ENCODE measurements around the gene ADAMTS13. TPM values are rescaled to one million over a fixed set of nuclear protein-coding genes. Genes with fewer than 3 reads are reported as not detected.
"Not testable (repeated sequence)": the region's sequence is repeated elsewhere in the genome, so short reads cannot be mapped to it uniquely, and the experiment has no call there.

ADAMTS13 gene
- total RNA-seq, 1 donor from 2014 or later: 1.2 TPM

GRCh38 chr9:133383438-133383837 is 38.7 kb upstream of the ADAMTS13 start:
- no peak overlapping the region for H3K4me3 Mint-ChIP-seq
- no peaks in the 10 kb centered on the region for H3K36me3 Mint-ChIP-seq (ENCODE audit: low read depth)
- no peak for DNase-seq (ENCODE audit: low spot score)
- no peak overlapping the region for H3K27ac Mint-ChIP-seq
- no peaks in the 10 kb centered on the region for H3K27me3 Mint-ChIP-seq (ENCODE audit: insufficient read depth)
- H3K9me3 Mint-ChIP-seq: no peaks in the 10 kb centered on the region
- intact Hi-C loops (cut with micrococcal nuclease): no loop called here
- H3K4me1 Mint-ChIP-seq (ENCODE audit: low read depth): no peaks in the 10 kb centered on the region

DNA sequence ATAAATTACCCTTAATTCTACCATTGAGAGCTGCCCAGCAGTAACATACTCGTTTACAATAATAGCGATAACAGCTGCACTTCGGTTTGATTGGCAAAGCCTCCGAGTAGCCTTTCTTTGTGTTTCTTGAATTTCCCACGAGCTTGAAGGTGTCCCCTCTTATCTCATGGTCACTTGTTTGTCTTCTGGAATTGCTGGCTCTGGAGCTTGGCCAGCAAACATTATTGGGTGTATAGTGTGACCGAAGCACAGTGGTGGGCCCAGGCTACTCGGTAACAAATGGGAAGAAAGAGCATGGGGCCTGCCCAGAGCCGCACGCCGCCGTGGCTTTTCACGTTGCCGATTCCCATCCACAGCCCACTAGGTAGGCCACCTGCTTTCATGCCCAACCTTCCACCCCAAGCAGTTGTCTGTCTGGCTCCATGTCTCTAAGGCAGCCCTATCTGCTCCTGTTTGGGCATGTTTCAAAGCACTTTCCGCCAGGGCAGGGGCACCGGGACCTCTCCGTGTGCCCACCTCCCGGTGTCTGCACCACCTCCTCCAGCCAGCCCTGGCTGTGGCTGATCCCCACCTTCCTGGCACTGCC is 37.3 kb upstream of the ADAMTS13 start:
- intact Hi-C loops (cut with micrococcal nuclease): no loop called here
- H3K9me3 Mint-ChIP-seq: no peaks in the 10 kb centered on the region
- no peaks in the 10 kb centered on the region for H3K36me3 Mint-ChIP-seq (ENCODE audit: low read depth)
- no peaks in the 10 kb centered on the region for H3K4me1 Mint-ChIP-seq (ENCODE audit: low read depth)
- no peak overlapping the region for H3K4me3 Mint-ChIP-seq
- DNase-seq (ENCODE audit: low spot score): no peak
- H3K27me3 Mint-ChIP-seq (ENCODE audit: insufficient read depth): no peaks in the 10 kb centered on the region
- H3K27ac Mint-ChIP-seq: no peak overlapping the region

GRCh38 chr9:133385452-133385851 is 36.7 kb upstream of the ADAMTS13 start:
- H3K4me1 Mint-ChIP-seq (ENCODE audit: low read depth): no peaks in the 10 kb centered on the region
- no peak overlapping the region for H3K4me3 Mint-ChIP-seq
- no peaks in the 10 kb centered on the region for H3K36me3 Mint-ChIP-seq (ENCODE audit: low read depth)
- H3K9me3 Mint-ChIP-seq: no peaks in the 10 kb centered on the region
- intact Hi-C loops (cut with micrococcal nuclease): no loop called here
- no peak overlapping the region for H3K27ac Mint-ChIP-seq
- no peaks in the 10 kb centered on the region for H3K27me3 Mint-ChIP-seq (ENCODE audit: insufficient read depth)
- DNase-seq (ENCODE audit: low spot score): no peak

DNA sequence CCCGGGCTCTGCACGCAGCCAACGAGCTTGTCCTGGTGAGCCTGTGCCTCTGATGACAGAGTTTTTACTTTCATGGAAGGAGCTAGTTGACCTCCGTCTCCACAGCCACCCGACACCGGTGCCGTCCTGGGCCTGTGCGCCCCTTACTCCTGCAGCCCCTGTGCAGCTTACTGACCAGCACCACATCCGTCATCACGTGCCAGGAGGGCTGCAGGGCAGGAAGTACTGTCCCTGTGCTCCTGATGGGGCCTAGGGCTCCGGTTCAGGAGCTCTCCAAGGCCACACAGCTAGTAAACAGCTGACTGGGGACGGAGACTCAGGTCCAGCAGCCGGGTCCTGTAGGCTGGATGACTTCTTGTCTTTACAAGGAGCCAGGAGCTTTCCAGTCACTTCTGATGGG is 35.8 kb upstream of the ADAMTS13 start:
- DNase-seq (ENCODE audit: low spot score): no peak
- Mint-ChIP-seq H3K27me3 (ENCODE audit: insufficient read depth) (no peaks in the 10 kb centered on the region), H3K36me3 (ENCODE audit: low read depth) (no peaks in the 10 kb centered on the region), H3K4me3 (no peak overlapping the region), H3K27ac (no peak overlapping the region), H3K9me3 (no peaks in the 10 kb centered on the region), H3K4me1 (ENCODE audit: low read depth) (no peaks in the 10 kb centered on the region)
- intact Hi-C loops (cut with micrococcal nuclease): no loop called here

DNA sequence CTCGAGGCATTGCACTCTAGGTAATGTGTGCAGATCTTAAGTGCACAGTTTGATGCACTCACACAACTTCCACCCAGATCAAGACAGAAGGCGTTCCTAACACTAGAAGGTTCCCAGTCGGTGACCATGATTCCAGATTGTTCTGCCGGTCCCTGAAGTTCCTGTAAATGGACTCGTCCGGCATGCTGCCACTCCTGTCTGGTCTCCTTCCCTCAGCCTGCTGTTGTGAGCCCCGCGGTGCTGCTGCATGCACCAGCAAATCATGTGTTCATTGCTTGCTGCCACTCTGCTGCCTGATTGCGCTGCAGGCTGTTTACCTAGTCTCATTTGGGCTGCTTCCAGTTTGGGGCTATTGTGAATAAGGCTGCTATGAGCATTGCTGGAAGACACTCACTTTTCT is 34.5 kb upstream of the ADAMTS13 start:
- Mint-ChIP-seq H3K27ac (no peak overlapping the region), H3K36me3 (ENCODE audit: low read depth) (no peaks in the 10 kb centered on the region), H3K9me3 (no peaks in the 10 kb centered on the region), H3K4me3 (no peak overlapping the region), H3K27me3 (ENCODE audit: insufficient read depth) (no peaks in the 10 kb centered on the region), H3K4me1 (ENCODE audit: low read depth) (no peaks in the 10 kb centered on the region)
- intact Hi-C loops (cut with micrococcal nuclease): no loop called here
- DNase-seq (ENCODE audit: low spot score): no peak

DNA sequence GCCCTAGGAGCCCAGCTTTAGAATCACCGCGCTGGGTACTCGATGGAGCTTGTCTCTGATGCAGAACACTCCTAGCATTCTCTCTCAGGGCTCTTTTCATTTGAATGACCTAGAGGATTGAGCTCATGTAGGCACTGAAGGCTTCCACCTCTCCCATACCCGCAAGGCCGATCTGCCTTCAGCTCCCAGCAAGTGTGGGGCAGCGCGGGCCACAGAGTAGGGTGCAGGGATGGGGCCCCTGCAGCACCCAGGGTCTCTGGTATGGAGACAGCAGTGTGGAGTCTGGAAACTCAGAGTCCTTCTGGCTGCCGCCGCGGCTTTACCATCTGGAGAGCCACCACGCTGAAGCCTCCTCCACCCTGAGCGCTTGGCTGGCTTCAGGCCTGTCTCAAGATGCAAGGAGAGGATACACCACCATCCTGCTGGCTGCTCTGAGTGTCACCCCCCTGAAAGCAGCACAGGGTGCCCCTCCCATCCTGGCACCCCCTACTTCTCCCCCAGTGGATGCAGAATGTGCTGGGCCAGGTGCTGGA is 33.1 kb upstream of the ADAMTS13 start:
- no peak overlapping the region for H3K4me3 Mint-ChIP-seq
- H3K27me3 Mint-ChIP-seq (ENCODE audit: insufficient read depth): peaks cover 1% of the 10 kb centered on the region
- DNase-seq (ENCODE audit: low spot score): no peak
- no peaks in the 10 kb centered on the region for H3K36me3 Mint-ChIP-seq (ENCODE audit: low read depth)
- intact Hi-C loops (cut with micrococcal nuclease): no loop called here
- no peak overlapping the region for H3K27ac Mint-ChIP-seq
- H3K4me1 Mint-ChIP-seq (ENCODE audit: low read depth): no peaks in the 10 kb centered on the region
- H3K9me3 Mint-ChIP-seq: no peaks in the 10 kb centered on the region

DNA sequence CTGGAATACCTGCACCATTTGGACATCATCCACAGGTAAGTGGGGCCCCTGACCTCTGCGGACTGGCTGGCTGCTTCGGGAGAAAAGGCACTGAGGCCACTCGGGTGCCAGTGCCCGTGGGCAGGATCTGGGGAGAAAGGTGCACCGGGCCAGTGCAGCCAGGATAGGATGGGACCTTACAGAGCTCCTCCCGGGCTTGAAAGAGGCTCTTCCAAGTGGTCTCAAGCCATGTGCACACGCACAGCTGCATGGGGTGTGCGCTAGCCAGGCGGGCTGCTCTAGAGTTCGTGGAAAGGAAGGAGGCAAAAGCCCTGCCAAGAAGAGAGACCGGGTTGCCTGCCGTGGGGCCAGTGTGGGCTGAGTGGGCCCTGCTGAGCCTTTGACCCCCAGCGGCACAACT is 32.6 kb upstream of the ADAMTS13 start:
- H3K36me3 Mint-ChIP-seq (ENCODE audit: low read depth): no peaks in the 10 kb centered on the region
- no peak overlapping the region for H3K27ac Mint-ChIP-seq
- H3K4me3 Mint-ChIP-seq: no peak overlapping the region
- DNase-seq (ENCODE audit: low spot score): no peak
- peaks cover 1% of the 10 kb centered on the region for H3K27me3 Mint-ChIP-seq (ENCODE audit: insufficient read depth)
- intact Hi-C loops (cut with micrococcal nuclease): no loop called here
- no peaks in the 10 kb centered on the region for H3K9me3 Mint-ChIP-seq
- no peaks in the 10 kb centered on the region for H3K4me1 Mint-ChIP-seq (ENCODE audit: low read depth)

GRCh38 chr9:133390713-133391112 is 31.5 kb upstream of the ADAMTS13 start:
- intact Hi-C loops (cut with micrococcal nuclease): no loop called here
- no peaks in the 10 kb centered on the region for H3K36me3 Mint-ChIP-seq (ENCODE audit: low read depth)
- peaks cover 4% of the 10 kb centered on the region for H3K27me3 Mint-ChIP-seq (ENCODE audit: insufficient read depth)
- H3K27ac Mint-ChIP-seq: no peak overlapping the region
- DNase-seq (ENCODE audit: low spot score): no peak
- H3K4me1 Mint-ChIP-seq (ENCODE audit: low read depth): no peaks in the 10 kb centered on the region
- H3K9me3 Mint-ChIP-seq: no peaks in the 10 kb centered on the region
- no peak overlapping the region for H3K4me3 Mint-ChIP-seq

- H3K4me1 Mint-ChIP-seq (ENCODE audit: low read depth); H3K4me3 Mint-ChIP-seq; H3K9me3 Mint-ChIP-seq; intact Hi-C loops (cut with micrococcal nuclease); H3K36me3 Mint-ChIP-seq (ENCODE audit: low read depth); DNase-seq (ENCODE audit: low spot score); H3K27ac Mint-ChIP-seq; H3K27me3 Mint-ChIP-seq (ENCODE audit: insufficient read depth): not testable (repeated sequence)
Observed at GRCh38 chr9:133391449-133391848, 30.7 kb upstream of the ADAMTS13 start.

GRCh38 chr9:133392308-133392707 is 29.9 kb upstream of the ADAMTS13 start:
- H3K4me3 Mint-ChIP-seq; intact Hi-C loops (cut with micrococcal nuclease); H3K27me3 Mint-ChIP-seq (ENCODE audit: insufficient read depth); H3K9me3 Mint-ChIP-seq; DNase-seq (ENCODE audit: low spot score); H3K27ac Mint-ChIP-seq; H3K4me1 Mint-ChIP-seq (ENCODE audit: low read depth); H3K36me3 Mint-ChIP-seq (ENCODE audit: low read depth): not testable (repeated sequence)

DNA sequence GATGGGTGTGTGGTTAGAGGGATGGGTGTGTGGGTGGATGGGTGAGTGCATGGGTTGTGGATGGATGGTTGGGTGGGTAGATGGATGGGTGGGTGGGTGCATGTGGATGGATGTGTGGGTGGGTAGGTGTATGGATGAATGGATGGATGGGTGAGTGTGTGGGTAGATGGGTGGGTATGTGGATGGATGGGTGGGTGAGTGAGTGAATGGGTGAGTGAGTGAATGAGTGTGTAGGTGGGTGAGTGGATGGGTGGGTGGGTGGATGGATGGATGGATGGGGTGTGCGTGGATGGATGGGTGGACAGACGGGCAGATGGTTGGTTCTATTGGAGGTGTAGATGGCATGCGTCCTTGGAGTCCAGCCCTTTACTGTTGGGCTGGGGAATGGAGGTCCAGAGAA is 28.8 kb upstream of the ADAMTS13 start:
- no peaks in the 10 kb centered on the region for H3K9me3 Mint-ChIP-seq
- no peak overlapping the region for H3K4me3 Mint-ChIP-seq
- no peaks in the 10 kb centered on the region for H3K36me3 Mint-ChIP-seq (ENCODE audit: low read depth)
- no peaks in the 10 kb centered on the region for H3K4me1 Mint-ChIP-seq (ENCODE audit: low read depth)
- intact Hi-C loops (cut with micrococcal nuclease): no loop called here
- H3K27me3 Mint-ChIP-seq (ENCODE audit: insufficient read depth): peaks cover 5% of the 10 kb centered on the region
- H3K27ac Mint-ChIP-seq: no peak overlapping the region
- no peak for DNase-seq (ENCODE audit: low spot score)

GRCh38 chr9:133394687-133395271 is 27.4 kb upstream of the ADAMTS13 start:
- no peak for DNase-seq (ENCODE audit: low spot score)
- no peaks in the 10 kb centered on the region for H3K36me3 Mint-ChIP-seq (ENCODE audit: low read depth)
- no peaks in the 10 kb centered on the region for H3K9me3 Mint-ChIP-seq
- H3K27ac Mint-ChIP-seq: no peak overlapping the region
- H3K4me1 Mint-ChIP-seq (ENCODE audit: low read depth): no peaks in the 10 kb centered on the region
- H3K4me3 Mint-ChIP-seq: no peak overlapping the region
- H3K27me3 Mint-ChIP-seq (ENCODE audit: insufficient read depth): peaks cover 5% of the 10 kb centered on the region
- intact Hi-C loops (cut with micrococcal nuclease): no loop called here

DNA sequence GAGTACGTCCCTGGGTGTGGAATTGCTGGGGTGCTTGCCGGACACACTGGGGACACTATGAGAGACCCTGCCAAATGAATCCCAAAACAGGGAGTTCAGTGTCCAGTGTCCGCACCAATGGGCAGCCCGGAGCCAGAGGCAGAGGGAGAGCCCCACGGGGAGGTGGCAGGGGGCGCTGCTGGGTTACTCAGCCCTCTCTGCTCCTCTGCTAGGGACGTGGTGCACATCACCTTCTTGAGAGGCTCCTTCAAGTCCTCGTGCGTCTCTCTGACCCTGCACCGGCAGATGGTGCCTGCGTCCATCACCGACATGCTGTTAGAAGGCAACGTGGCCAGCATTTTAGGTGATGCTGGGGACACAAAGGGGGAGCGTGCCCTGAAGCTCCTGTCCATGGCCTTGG is 25.2 kb upstream of the ADAMTS13 start:
- Mint-ChIP-seq H3K4me1 (ENCODE audit: low read depth) (no peaks in the 10 kb centered on the region), H3K9me3 (no peaks in the 10 kb centered on the region), H3K4me3 (no peak overlapping the region), H3K36me3 (ENCODE audit: low read depth) (no peaks in the 10 kb centered on the region), H3K27me3 (ENCODE audit: insufficient read depth) (peaks cover 5% of the 10 kb centered on the region), H3K27ac (no peak overlapping the region)
- no peak for DNase-seq (ENCODE audit: low spot score)
- intact Hi-C loops (cut with micrococcal nuclease): no loop called here

DNA sequence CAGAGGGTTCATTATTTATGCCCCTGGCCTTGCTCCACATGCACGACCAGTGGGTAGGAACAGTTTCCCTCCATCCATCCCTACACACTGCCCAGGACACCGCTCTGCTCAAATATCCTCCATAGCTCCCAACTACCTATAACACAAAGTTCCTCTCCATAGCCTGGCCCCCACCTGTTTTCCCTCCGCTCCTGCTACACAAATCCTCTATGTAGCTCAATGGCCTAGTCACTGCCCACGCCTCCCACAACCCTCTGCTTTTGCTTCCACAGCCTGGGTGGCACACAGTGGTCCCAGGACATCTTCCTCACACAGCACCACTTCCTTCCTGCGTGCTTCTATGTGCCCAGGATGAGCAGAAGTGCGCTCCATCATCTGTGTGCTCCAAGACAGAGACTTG is 24.8 kb upstream of the ADAMTS13 start:
- peaks cover 5% of the 10 kb centered on the region for H3K27me3 Mint-ChIP-seq (ENCODE audit: insufficient read depth)
- intact Hi-C loops (cut with micrococcal nuclease): no loop called here
- DNase-seq (ENCODE audit: low spot score): no peak
- no peaks in the 10 kb centered on the region for H3K4me1 Mint-ChIP-seq (ENCODE audit: low read depth)
- H3K9me3 Mint-ChIP-seq: no peaks in the 10 kb centered on the region
- no peak overlapping the region for H3K4me3 Mint-ChIP-seq
- H3K27ac Mint-ChIP-seq: no peak overlapping the region
- H3K36me3 Mint-ChIP-seq (ENCODE audit: low read depth): no peaks in the 10 kb centered on the region
